OCI-LY1 (cell line): ENCODE data around the gene MTF2.
"Not testable (repeated sequence)": the region's sequence is repeated elsewhere in the genome, so short reads cannot be mapped to it uniquely, and the experiment has no call there.

ENCODE experiments used
- H2AFZ ChIP-seq: fragments of 200-600 bp; sonication (generic), shearing (Covaris generic); 2 replicates; pipeline ENCODE4 v1.6.0; 2014; ENCODE audit warnings: antibody characterized with exemption, mild to moderate bottlenecking, low read length
- H3F3A ChIP-seq: fragments of 200-600 bp; sonication (generic), shearing (Covaris generic); 2 replicates; pipeline ENCODE4 v1.6.0; 2014; ENCODE audit warnings: mild to moderate bottlenecking, antibody characterized with exemption, low read length, moderate library complexity; ENCODE audit not compliant: insufficient read depth
- H3K27ac ChIP-seq: fragments of 200-600 bp; sonication (generic); 2 replicates; pipeline ENCODE4 v1.5.1; 2014; ENCODE audit warnings: low read length, mixed run types, mild to moderate bottlenecking, low read depth; ENCODE audit not compliant: poor library complexity, severe bottlenecking
- H3K27me3 ChIP-seq: fragments of 200-600 bp; sonication (generic); 2 replicates; pipeline ENCODE4 v1.6.0; 2014; ENCODE audit warnings: antibody characterized with exemption, mild to moderate bottlenecking, low read length, moderate library complexity; ENCODE audit not compliant: insufficient read depth
- H3K36me3 ChIP-seq: fragments of 200-600 bp; sonication (generic); 2 replicates; pipeline ENCODE4 v1.6.1; 2014; ENCODE audit warnings: mild to moderate bottlenecking, antibody characterized with exemption, low read length, moderate library complexity, mixed read lengths; ENCODE audit not compliant: insufficient read depth
- H3K4me1 ChIP-seq: fragments of 200-600 bp; sonication (generic); 2 replicates; pipeline ENCODE4 v1.5.1; 2014; ENCODE audit warnings: mild to moderate bottlenecking, low read length, moderate library complexity; ENCODE audit not compliant: insufficient read depth, severe bottlenecking
- H3K4me2 ChIP-seq: fragments of 200-600 bp; sonication (generic), shearing (Covaris generic); 2 replicates; pipeline ENCODE4 v1.6.1; 2014; ENCODE audit warnings: low read length
- H3K4me3 ChIP-seq: fragments of 200-600 bp; sonication (generic); 2 replicates; pipeline ENCODE4 v1.5.1; 2014; ENCODE audit warnings: low read length, low read depth, mild to moderate bottlenecking, mixed read lengths; ENCODE audit not compliant: poor library complexity, severe bottlenecking
- H3K79me2 ChIP-seq: fragments of 200-600 bp; shearing (Covaris generic); 2 replicates; pipeline ENCODE4 v1.6.1; 2016; ENCODE audit warnings: mixed run types, low read length, mixed read lengths; ENCODE audit not compliant: insufficient read depth
- H3K9ac ChIP-seq: fragments of 200-600 bp; sonication (generic), shearing (Covaris generic); 2 replicates; pipeline ENCODE4 v1.6.1; 2014; ENCODE audit warnings: mild to moderate bottlenecking, low read length, mixed read lengths
- H3K9me2 ChIP-seq: fragments of 200-600 bp; sonication (generic), shearing (Covaris generic); 2 replicates; pipeline ENCODE4 v1.6.1; 2014; ENCODE audit warnings: low read depth, mild to moderate bottlenecking, low read length, mixed read lengths
- H3K9me3 ChIP-seq: fragments of 200-600 bp; shearing (Covaris generic); 2 replicates; pipeline ENCODE4 v1.6.1; 2014; ENCODE audit warnings: low read length, mixed read lengths
- H4K20me1 ChIP-seq: fragments of 200-600 bp; sonication (generic), shearing (Covaris generic); 2 replicates; pipeline ENCODE4 v1.6.0; 2016; ENCODE audit warnings: mild to moderate bottlenecking, low read length; ENCODE audit not compliant: insufficient read depth
- EZH2 ChIP-seq: fragments of 200-600 bp; sonication (generic), shearing (Covaris generic); IDR thresholded peaks from 2 replicates; pipeline ENCODE4 v1.8.0; 2017; ENCODE audit warnings: borderline replicate concordance, mixed run types, mild to moderate bottlenecking, antibody characterized with exemption, low read length, moderate library complexity, mixed read lengths
- TF ChIP-seq, protein P1 (sequence below): fragments of 200-600 bp; sonication (generic), shearing (Covaris generic); IDR thresholded peaks from 2 replicates; pipeline ENCODE4 v1.5.1; 2017; ENCODE audit warnings: mild to moderate bottlenecking, antibody characterized with exemption, low read length, moderate library complexity, mixed read lengths

MTF2 gene

DNA sequence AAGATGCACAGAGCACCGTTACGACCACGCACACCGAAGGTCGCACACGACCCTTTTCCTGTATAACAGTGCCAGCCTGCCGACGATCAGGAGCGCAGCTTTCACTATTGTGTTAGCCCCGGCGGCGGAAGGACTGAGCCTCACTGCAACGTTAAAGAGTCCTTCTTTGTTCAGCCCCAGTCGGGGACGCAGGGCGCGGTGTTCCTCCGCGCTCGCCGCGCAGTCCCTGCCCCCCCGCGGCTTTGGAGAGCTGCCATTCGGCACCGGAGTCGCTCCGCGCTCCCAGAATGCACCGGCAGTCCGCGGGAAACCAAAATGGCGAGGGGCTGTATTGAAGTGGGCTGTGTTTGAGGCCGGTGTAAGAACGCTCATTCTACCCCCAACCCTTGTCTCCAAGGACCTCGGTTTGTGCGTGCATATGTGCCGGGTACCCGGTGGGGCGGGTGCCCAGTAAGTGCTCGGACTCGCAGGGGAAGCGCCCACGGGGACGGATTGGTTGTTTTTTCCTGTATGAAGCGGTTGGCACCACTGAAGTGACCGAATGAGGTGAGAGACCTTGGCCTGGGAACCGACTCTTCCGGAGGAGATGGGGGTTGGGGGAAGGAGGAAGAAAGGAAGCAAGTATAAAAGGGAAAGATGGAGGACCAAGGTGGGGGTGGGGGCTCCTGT, at the start of gene MTF2:
MTF2 (plus strand) TSS at position 298 of the 669 bp plus-strand sequence; CDS start at position 542, 244 bp downstream.
- Histone ChIP-seq H3K27me3 (no peaks in the 10 kb centered on the region), H3K9me2 (no peaks in the 10 kb centered on the region), H3K4me1 (peaks cover 37% of the 10 kb centered on the region), H3K4me3 (peak within 1 kb of the TSS; percentile 86), H3K27ac (peak within 1 kb of the TSS; percentile 89), H3K36me3 (peaks cover 36% of the 10 kb centered on the region), H3K4me2 (peak within 1 kb of the TSS; percentile 87), H3F3A (no peaks in the 10 kb centered on the region), H2AFZ (no peak within 1 kb of the TSS), H3K9ac (peak within 1 kb of the TSS; percentile 96), H4K20me1 (no peaks in the 10 kb centered on the region; the same call in 1 of the 2 replicates), H3K79me2 (peaks cover 50% of the 10 kb centered on the region), H3K9me3 (peaks cover 19% of the 10 kb centered on the region)
- TF ChIP-seq, protein P1, sequence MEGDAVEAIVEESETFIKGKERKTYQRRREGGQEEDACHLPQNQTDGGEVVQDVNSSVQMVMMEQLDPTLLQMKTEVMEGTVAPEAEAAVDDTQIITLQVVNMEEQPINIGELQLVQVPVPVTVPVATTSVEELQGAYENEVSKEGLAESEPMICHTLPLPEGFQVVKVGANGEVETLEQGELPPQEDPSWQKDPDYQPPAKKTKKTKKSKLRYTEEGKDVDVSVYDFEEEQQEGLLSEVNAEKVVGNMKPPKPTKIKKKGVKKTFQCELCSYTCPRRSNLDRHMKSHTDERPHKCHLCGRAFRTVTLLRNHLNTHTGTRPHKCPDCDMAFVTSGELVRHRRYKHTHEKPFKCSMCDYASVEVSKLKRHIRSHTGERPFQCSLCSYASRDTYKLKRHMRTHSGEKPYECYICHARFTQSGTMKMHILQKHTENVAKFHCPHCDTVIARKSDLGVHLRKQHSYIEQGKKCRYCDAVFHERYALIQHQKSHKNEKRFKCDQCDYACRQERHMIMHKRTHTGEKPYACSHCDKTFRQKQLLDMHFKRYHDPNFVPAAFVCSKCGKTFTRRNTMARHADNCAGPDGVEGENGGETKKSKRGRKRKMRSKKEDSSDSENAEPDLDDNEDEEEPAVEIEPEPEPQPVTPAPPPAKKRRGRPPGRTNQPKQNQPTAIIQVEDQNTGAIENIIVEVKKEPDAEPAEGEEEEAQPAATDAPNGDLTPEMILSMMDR = no peak
- no peak for TF ChIP-seq EZH2

DNA sequence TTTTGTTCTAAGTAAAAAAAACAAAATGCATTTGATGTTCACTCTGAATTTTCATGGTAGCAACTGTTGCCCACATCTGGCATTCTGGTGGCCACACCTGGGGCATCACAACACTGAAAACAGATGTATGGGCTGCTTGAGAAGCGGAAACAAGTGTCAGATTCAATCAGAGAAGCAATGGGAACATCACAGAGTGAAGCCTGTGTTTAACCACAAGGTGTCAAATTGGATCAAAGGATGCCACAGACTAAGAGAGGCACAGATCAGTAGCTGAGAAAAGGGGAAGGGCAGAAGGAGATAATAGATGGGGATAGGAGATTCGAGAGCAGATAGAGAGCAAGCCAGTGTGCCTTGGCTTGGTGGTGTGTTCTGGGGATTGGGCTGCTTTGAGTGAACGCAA, 49.8 kb upstream of the MTF2 start:
- Histone ChIP-seq H3K36me3 (no peaks in the 10 kb centered on the region), H4K20me1 (no peaks in the 10 kb centered on the region), H3K27ac (peak overlapping the region; percentile 98), H3K4me2 (peak overlapping the region; percentile 35; the same call in 1 of the 2 replicates), H3K9ac (peak overlapping the region; percentile 69), H3K4me3 (no peak overlapping the region), H3K27me3 (no peaks in the 10 kb centered on the region), H3K9me3 (no peaks in the 10 kb centered on the region), H3K4me1 (peaks cover 95% of the 10 kb centered on the region), H3K79me2 (no peaks in the 10 kb centered on the region), H3F3A (peaks cover 16% of the 10 kb centered on the region), H3K9me2 (no peaks in the 10 kb centered on the region), H2AFZ (no peak overlapping the region)
- TF ChIP-seq, protein P1 = no peak
- TF ChIP-seq EZH2 = no peak

GRCh38 chr1:93030191-93030590, 48.9 kb upstream of the MTF2 start:
- not testable (repeated sequence) for H2AFZ ChIP-seq, H3K36me3 ChIP-seq, H3K4me3 ChIP-seq, H3K4me2 ChIP-seq, H3K79me2 ChIP-seq, H4K20me1 ChIP-seq, H3K27me3 ChIP-seq, H3K9me3 ChIP-seq, H3K9me2 ChIP-seq
- peaks cover 93% of the 10 kb centered on the region for H3K4me1 ChIP-seq
- H3K9ac ChIP-seq = peak overlapping the region; percentile 57
- peak overlapping the region; percentile 98 for H3K27ac ChIP-seq
- peaks cover 16% of the 10 kb centered on the region for H3F3A ChIP-seq

GRCh38 chr1:93031711-93032110, 47.4 kb upstream of the MTF2 start:
- TF ChIP-seq, protein P1 = no peak
- TF ChIP-seq EZH2 = no peak
- Histone ChIP-seq H3K9me2 (no peaks in the 10 kb centered on the region), H3K4me3 (no peak overlapping the region), H3K36me3 (no peaks in the 10 kb centered on the region), H3K4me1 (peaks cover 97% of the 10 kb centered on the region), H3K9me3 (no peaks in the 10 kb centered on the region), H3K27ac (peak overlapping the region; percentile 98), H3K4me2 (peak overlapping the region; percentile 9; the same call in 1 of the 2 replicates), H4K20me1 (no peaks in the 10 kb centered on the region), H3K9ac (peak overlapping the region; percentile 59), H2AFZ (no peak overlapping the region), H3F3A (peaks cover 18% of the 10 kb centered on the region), H3K79me2 (no peaks in the 10 kb centered on the region), H3K27me3 (no peaks in the 10 kb centered on the region)
